Measurements from ENCODE around the gene NAA80. TPM values are rescaled to one million over a fixed set of nuclear protein-coding genes. Genes with fewer than 3 reads are reported as not detected.

NAA80 gene
- total and polyA plus RNA-seq, 2 donors (not counting 3 experiments of a cell fraction or from before 2014, with no cell fraction given), result 9.0 to 13.1 TPM

- ChIA-PET CTCF (interaction anchor here (0.7 to 4.3 kb wide), 21 partner anchors 9 to 219 kb away, joined by 3 to 66 read pairs (median 8); partner anchors contain the start of genes CYB561D2, HYAL1, HYAL3 and IFRD2), POLR2A (interaction anchor here (1.5 to 5.1 kb wide), 2 partner anchors 12 to 25 kb away, joined by 5 to 38 read pairs; partner anchors contain the start of genes HYAL3 and NAA80)
- H3K4me3 ChIP-seq (replicated peaks in 1 of 3; ENCODE audit: insufficient read depth in 1 of 3, low read depth in 1 of 3, low read length in 3 of 3), result peak overlapping the region in 1 of 3 experiments; percentile 25
- TF ChIP-seq FOS (IDR thresholded peaks at IDR 0.05; ENCODE audit: borderline replicate concordance, insufficient read depth, low read length), result peak; percentile 70
- no peak for TF ChIP-seq MAX (IDR thresholded peaks at IDR 0.05; ENCODE audit: insufficient read depth, insufficient read length)
- TF ChIP-seq GATA2 (IDR thresholded peaks at IDR 0.05; ENCODE audit: insufficient read depth, insufficient read length, low read depth, low read length), result peak; percentile 47
- TF ChIP-seq, protein P1, sequence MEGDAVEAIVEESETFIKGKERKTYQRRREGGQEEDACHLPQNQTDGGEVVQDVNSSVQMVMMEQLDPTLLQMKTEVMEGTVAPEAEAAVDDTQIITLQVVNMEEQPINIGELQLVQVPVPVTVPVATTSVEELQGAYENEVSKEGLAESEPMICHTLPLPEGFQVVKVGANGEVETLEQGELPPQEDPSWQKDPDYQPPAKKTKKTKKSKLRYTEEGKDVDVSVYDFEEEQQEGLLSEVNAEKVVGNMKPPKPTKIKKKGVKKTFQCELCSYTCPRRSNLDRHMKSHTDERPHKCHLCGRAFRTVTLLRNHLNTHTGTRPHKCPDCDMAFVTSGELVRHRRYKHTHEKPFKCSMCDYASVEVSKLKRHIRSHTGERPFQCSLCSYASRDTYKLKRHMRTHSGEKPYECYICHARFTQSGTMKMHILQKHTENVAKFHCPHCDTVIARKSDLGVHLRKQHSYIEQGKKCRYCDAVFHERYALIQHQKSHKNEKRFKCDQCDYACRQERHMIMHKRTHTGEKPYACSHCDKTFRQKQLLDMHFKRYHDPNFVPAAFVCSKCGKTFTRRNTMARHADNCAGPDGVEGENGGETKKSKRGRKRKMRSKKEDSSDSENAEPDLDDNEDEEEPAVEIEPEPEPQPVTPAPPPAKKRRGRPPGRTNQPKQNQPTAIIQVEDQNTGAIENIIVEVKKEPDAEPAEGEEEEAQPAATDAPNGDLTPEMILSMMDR (IDR thresholded peaks at IDR 0.05; ENCODE audit: extremely low read depth in 1 of 2, insufficient read depth in 1 of 2, low read depth in 1 of 2, low read length in 2 of 2), result peak in 1 of 2 donors; percentile 13
- no peak for TF ChIP-seq EZH2 (IDR thresholded peaks at IDR 0.05; ENCODE audit: borderline replicate concordance, low read depth, low read length, severe bottlenecking)
- peak; percentile 90 for TF ChIP-seq POLR2A (IDR thresholded peaks at IDR 0.05; ENCODE audit: low read depth, low read length)
- peak; percentile 54 for TF ChIP-seq JUN (IDR thresholded peaks at IDR 0.05; ENCODE audit: borderline replicate concordance, insufficient read depth, insufficient read length, low read depth)
- peak; percentile 27 for TF ChIP-seq MYC (IDR thresholded peaks at IDR 0.05; ENCODE audit: low read depth, low read length)
- TF ChIP-seq POLR2AphosphoS5 (IDR thresholded peaks at IDR 0.05; ENCODE audit: insufficient read depth, low read depth, low read length), result peak; percentile 98
- intact Hi-C loops (cut with micrococcal nuclease) (loop anchor here (1.0 to 2.0 kb wide), 6 partner anchors 11 to 157 kb away; partner anchors contain the start of genes HYAL3 and NAA80), dilution Hi-C loops (cut with MboI; ENCODE audit: extremely low pct_ligation_motif_present, low sequenced_read_pairs) (no loop called here)
- H3K27me3 ChIP-seq (ENCODE audit: control insufficient read depth in 2 of 2, insufficient read depth in 2 of 2, low read length in 2 of 2), result no peaks in the 10 kb centered on the region
- H3K4me1 ChIP-seq (ENCODE audit: control insufficient read depth, extremely low read depth, insufficient read depth, low read length), result peaks cover 53% of the 10 kb centered on the region
- peak overlapping the region; percentile 99 for H3K27ac ChIP-seq (ENCODE audit: insufficient read depth, low read depth, low read length)
- peaks cover 8 to 21% of the 10 kb centered on the region in 2 experiments for H3K36me3 ChIP-seq (ENCODE audit: control insufficient read depth in 2 of 2, extremely low read depth in 1 of 2, insufficient read depth in 2 of 2, low read length in 2 of 2)
- peaks cover 43% of the 10 kb centered on the region for H3K79me2 ChIP-seq (ENCODE audit: control insufficient read depth, insufficient read depth, low read length)
- no peak for FAIRE-seq
- H3K9me1 ChIP-seq (replicated peaks; ENCODE audit: control insufficient read depth, extremely low read depth, insufficient read depth, low read length), result no peaks in the 10 kb centered on the region
- peak overlapping the region; percentile 88 for H3K9ac ChIP-seq (replicated peaks; ENCODE audit: extremely low read depth, insufficient read depth, low read length)
- peak overlapping the region; percentile 75 for H3K4me2 ChIP-seq (ENCODE audit: insufficient read depth, low read length)
- DNase-seq (ENCODE audit: low read depth, low spot score), result peak; percentile 95
- no TSS peak for BruUV-seq (replicated peaks)
- H2AFZ ChIP-seq (ENCODE audit: low read depth, low read length), result no peak overlapping the region
- H3K9me3 ChIP-seq (replicated peaks; ENCODE audit: control insufficient read depth, insufficient read depth, low read length), result no peaks in the 10 kb centered on the region
- no peaks in the 10 kb centered on the region for H4K20me1 ChIP-seq (replicated peaks; ENCODE audit: control insufficient read depth, extremely low read depth, insufficient read depth, low read length)
Measured at GRCh38 chr3:50323614-50324199, 24.5 kb upstream of the NAA80 start.

Data from endothelial cell of umbilical vein (primary cell).